KMS-11 (cell line): ENCODE results near the gene C19orf12.
A peak's percentile ranks its signal among the peaks of the same experiment; 100 is the strongest.

Experiments
- H2AFZ ChIP-seq: fragments of 200-600 bp; sonication (generic); 2 replicates; pipeline ENCODE4 v1.6.1; 2016; ENCODE audit warnings: antibody characterized with exemption, mixed run types, low read depth
- H3K27ac ChIP-seq: fragments of 200-600 bp; sonication (generic); 2 replicates; pipeline ENCODE4 v1.6.1; 2016; ENCODE audit warnings: mild to moderate bottlenecking, mixed run types
- H3K27me3 ChIP-seq: fragments of 200-600 bp; sonication (generic); 2 replicates; pipeline ENCODE4 v1.6.1; 2017; ENCODE audit warnings: mild to moderate bottlenecking, low read depth, mixed run types, moderate library complexity; ENCODE audit not compliant: insufficient read depth
- H3K36me3 ChIP-seq: fragments of 200-600 bp; sonication (generic); 2 replicates; pipeline ENCODE4 v1.6.1; 2017; ENCODE audit warnings: mild to moderate bottlenecking, mixed run types; ENCODE audit not compliant: insufficient read depth
- H3K4me1 ChIP-seq: fragments of 200-600 bp; sonication (generic); 2 replicates; pipeline ENCODE4 v1.6.1; 2016; ENCODE audit warnings: mild to moderate bottlenecking, low read depth, mixed run types; ENCODE audit not compliant: poor library complexity, severe bottlenecking
- H3K4me2 ChIP-seq: fragments of 200-600 bp; sonication (generic); 2 replicates; pipeline ENCODE4 v1.7.0; 2016; ENCODE audit warnings: mild to moderate bottlenecking, mixed run types
- H3K4me3 ChIP-seq: fragments of 200-600 bp; sonication (generic); IDR thresholded peaks from 2 replicates; pipeline ENCODE4 v1.6.1; 2017; ENCODE audit warnings: low read depth, low read length, mixed read lengths; ENCODE audit not compliant: insufficient read depth
- H3K79me2 ChIP-seq: fragments of 200-600 bp; sonication (generic); 2 replicates; pipeline ENCODE4 v1.6.1; 2016; ENCODE audit warnings: low read depth, mixed run types; ENCODE audit not compliant: insufficient read depth
- H3K9ac ChIP-seq: fragments of 200-600 bp; sonication (generic); 2 replicates; pipeline ENCODE4 v1.6.1; 2016; ENCODE audit warnings: mild to moderate bottlenecking, mixed run types
- H4K20me1 ChIP-seq: fragments of 200-600 bp; sonication (generic); 2 replicates; pipeline ENCODE4 v1.6.1; 2016; ENCODE audit warnings: mild to moderate bottlenecking, mixed run types; ENCODE audit not compliant: insufficient read depth
- CTCF ChIP-seq: fragments of 200-600 bp; sonication (generic); conservative IDR thresholded peaks from 2 replicates; pipeline ENCODE4 v1.6.1; 2017; ENCODE audit warnings: low read depth, mild to moderate bottlenecking, antibody characterized with exemption, low read length, moderate library complexity, mixed read lengths

The C19orf12 gene

GRCh38 chr19:29717051-29717450, 2.0 kb upstream of the C19orf12 start:
- H2AFZ ChIP-seq: no peak overlapping the region
- no peak overlapping the region for H3K9ac ChIP-seq
- no peak for TF ChIP-seq CTCF
- H4K20me1 ChIP-seq: no peaks in the 10 kb centered on the region
- peaks cover 23% of the 10 kb centered on the region; the same call in 1 of the 2 replicates for H3K79me2 ChIP-seq
- H3K36me3 ChIP-seq: no peaks in the 10 kb centered on the region
- peaks cover 18% of the 10 kb centered on the region for H3K4me1 ChIP-seq
- H3K27me3 ChIP-seq: no peaks in the 10 kb centered on the region
- H3K4me3 ChIP-seq: no peak overlapping the region
- no peak overlapping the region for H3K27ac ChIP-seq
- no peak overlapping the region; the same call in 1 of the 2 replicates for H3K4me2 ChIP-seq

- no peak overlapping the region for H3K4me3 ChIP-seq
- H4K20me1 ChIP-seq: no peaks in the 10 kb centered on the region
- H3K9ac ChIP-seq: peak overlapping the region; percentile 100
- no peaks in the 10 kb centered on the region for H3K27me3 ChIP-seq
- peaks cover 18% of the 10 kb centered on the region for H3K4me1 ChIP-seq
- peaks cover 23% of the 10 kb centered on the region; the same call in 1 of the 2 replicates for H3K79me2 ChIP-seq
- peak overlapping the region; percentile 90 for H3K4me2 ChIP-seq
- no peak for TF ChIP-seq CTCF
- H3K27ac ChIP-seq: peak overlapping the region; percentile 94
- H3K36me3 ChIP-seq: no peaks in the 10 kb centered on the region
- H2AFZ ChIP-seq: peak overlapping the region; percentile 90
Measured at GRCh38 chr19:29715701-29716581, 880 bp upstream of the C19orf12 start.

GRCh38 chr19:29714371-29714952, 599 bp downstream of the C19orf12 start:
- peaks cover 18% of the 10 kb centered on the region for H3K4me1 ChIP-seq
- H4K20me1 ChIP-seq: no peaks in the 10 kb centered on the region
- peak overlapping the region; percentile 90; the same call in 1 of the 2 replicates for H2AFZ ChIP-seq
- H3K27me3 ChIP-seq: no peaks in the 10 kb centered on the region
- H3K9ac ChIP-seq: peak overlapping the region; percentile 100
- peak overlapping the region; percentile 90 for H3K4me2 ChIP-seq
- H3K36me3 ChIP-seq: no peaks in the 10 kb centered on the region
- peak overlapping the region; percentile 94 for H3K27ac ChIP-seq
- no peak overlapping the region for H3K4me3 ChIP-seq
- TF ChIP-seq CTCF: no peak
- H3K79me2 ChIP-seq: peaks cover 23% of the 10 kb centered on the region; the same call in 1 of the 2 replicates

GRCh38 chr19:29712744-29713516, 2.1 kb downstream of the C19orf12 start:
- no peak overlapping the region for H2AFZ ChIP-seq
- no peak overlapping the region for H3K9ac ChIP-seq
- H3K27ac ChIP-seq: no peak overlapping the region
- H3K79me2 ChIP-seq: peaks cover 23% of the 10 kb centered on the region; the same call in 1 of the 2 replicates
- H3K36me3 ChIP-seq: no peaks in the 10 kb centered on the region
- no peak overlapping the region for H3K4me2 ChIP-seq
- H4K20me1 ChIP-seq: no peaks in the 10 kb centered on the region
- no peak for TF ChIP-seq CTCF
- peaks cover 18% of the 10 kb centered on the region for H3K4me1 ChIP-seq
- no peak overlapping the region for H3K4me3 ChIP-seq
- H3K27me3 ChIP-seq: no peaks in the 10 kb centered on the region
